GM21717 (cell line): ENCODE measurements around the gene ELF1.
"Not testable (repeated sequence)": the region's sequence is repeated elsewhere in the genome, so short reads cannot be mapped to it uniquely, and the experiment has no call there.

ENCODE experiments used
- ATAC-seq: cut with Tn5 transposase; IDR thresholded peaks from one replicate; pipeline ENCODE4 v1.9.1; 2021; ENCODE audit warnings: mild to moderate bottlenecking, moderate library complexity; ENCODE audit not compliant: unreplicated experiment

The ELF1 gene

DNA sequence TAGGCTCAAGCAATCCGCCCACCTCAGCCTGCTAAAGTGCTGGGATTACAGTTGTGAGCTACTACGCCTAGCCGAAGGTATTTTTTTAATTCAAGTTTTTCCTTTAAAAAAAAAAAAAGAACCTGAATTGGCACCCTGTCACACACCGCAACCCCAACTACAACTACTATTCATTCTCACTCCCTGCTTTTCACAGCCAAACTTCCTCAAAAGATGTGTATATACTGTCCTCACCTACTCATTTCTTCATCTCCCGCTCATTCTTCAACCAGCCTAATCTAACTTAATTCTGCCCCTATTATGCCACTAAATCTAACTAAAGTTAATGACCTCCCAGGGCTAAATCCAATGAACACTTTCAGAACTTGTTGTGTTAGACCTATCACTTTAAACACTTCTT is 29.5 kb upstream of the ELF1 start:
- ATAC-seq = no peak

DNA sequence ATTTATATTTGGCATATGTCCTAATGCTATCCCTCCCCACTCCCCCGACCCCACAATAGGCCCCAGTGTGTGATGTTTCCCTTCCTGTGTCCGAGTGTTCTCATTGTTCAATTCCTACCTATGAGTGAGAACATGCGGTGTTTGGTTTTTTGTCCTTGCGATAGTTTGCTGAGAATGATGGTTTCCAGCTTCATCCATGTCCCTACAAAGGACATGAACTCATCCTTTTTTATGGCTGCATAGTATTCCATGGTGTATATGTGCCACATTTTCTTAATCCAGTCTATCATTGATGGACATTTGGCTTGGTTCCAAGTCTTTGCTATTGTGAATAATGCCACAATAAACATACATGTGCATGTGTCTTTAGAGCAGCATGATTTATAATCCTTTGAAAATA is 23.3 kb upstream of the ELF1 start:
- ATAC-seq = not testable (repeated sequence)

DNA sequence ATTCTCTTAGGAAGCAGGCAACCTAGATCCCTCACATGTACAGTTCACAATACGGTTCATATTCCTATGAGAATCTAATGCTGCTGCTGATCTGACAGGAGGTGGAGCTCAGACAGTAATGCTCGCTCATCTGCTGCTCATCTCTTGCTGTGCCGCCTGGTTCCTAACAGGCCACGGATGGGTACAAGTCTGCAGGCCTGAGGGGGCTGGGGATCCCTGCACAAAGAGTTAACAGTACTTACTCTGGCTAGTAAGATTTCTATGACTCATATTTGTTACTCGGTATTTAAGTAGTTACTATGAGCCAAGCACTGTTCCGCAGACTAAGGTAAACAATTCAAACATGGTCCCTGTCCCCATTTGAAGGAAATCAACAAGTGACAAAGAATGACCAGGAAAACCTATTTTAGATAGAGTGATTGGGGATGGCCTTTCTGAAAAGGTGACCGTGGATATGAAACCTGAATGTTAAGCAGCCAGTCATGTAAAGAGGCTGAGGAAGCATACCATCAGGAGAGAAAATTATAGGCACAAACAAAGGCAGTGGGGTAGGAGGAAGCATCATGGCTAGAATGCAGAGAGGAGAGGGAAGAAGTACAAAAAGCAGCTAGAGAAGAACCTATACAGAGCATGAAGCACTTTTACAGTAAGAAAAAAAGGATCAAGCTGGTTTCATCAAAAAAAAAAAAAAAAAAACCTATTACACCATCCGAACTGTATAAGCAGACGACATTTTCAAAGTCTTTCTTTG is 21.6 kb upstream of the ELF1 start:
- no peak for ATAC-seq

DNA sequence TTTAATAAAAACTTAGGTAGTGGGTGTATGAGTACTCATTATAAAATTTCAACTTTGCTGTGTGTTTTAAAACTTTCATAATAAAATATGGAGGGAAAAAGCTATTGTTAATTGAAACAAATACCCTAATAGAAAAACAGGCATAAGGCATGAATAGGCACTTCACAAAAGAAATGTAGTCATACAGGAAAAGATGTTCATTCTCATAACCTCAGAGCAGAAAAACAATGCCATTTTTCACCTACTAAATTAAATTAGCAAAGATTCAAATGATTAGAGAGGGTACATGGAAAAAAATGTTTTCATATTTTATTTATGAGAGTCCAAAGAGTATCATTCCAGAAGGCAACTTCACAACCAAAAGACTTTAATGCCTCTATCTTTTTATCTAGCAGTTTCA is 20.6 kb upstream of the ELF1 start:
- no peak for ATAC-seq

DNA sequence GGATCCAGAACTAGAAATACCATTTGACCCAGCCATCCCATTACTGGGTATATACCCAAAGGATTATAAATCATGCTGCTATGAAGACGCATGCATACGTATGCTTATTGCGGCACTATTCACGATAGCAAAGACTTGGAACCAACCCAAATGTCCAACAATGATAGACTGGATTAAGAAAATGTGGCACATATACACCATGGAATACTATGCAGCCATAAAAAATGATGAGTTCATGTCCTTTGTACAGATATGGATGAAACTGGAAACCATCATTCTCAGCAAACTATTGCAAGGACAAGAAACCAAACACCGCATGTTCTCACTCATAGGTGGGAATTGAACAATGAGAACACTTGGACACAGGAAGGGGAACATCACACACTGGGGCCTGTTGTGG is 17.4 kb upstream of the ELF1 start:
- not testable (repeated sequence) for ATAC-seq

DNA sequence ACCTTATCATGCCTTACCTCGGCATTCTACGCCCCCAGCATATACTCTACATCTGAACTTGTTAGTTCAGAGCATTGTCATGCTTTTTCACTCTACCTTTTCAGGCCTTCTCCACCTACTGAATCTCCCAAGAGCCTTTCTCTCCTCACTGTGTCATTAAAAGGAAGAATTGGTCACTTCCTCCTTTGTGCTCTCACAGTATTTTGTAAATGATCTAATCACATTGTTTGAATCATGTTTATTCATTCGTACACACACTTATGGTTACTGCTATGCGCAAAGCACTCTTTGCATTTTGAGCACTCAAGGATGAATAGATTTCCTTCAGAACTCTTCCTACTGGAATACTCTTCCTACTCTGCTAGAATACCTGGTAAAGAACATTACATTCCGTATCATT is 15.8 kb upstream of the ELF1 start:
- ATAC-seq = no peak

DNA sequence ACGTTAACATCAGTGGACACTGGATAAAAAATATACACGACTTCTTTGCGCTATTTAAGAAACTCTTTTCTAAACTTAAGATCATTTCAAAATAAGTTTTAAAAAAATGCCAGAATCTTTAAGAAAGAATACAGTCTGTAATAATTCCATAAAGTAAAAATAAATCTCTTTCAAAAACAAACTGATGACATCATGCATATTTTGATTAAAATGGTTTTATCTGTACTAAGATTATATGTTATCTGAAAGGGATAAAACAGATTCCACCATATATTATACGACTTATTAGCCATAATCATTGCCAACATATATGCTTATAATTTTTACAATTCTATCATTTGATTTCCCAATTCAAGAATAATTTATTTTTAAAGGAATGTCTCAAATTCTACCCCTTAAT is 15.3 kb upstream of the ELF1 start:
- ATAC-seq = no peak

DNA sequence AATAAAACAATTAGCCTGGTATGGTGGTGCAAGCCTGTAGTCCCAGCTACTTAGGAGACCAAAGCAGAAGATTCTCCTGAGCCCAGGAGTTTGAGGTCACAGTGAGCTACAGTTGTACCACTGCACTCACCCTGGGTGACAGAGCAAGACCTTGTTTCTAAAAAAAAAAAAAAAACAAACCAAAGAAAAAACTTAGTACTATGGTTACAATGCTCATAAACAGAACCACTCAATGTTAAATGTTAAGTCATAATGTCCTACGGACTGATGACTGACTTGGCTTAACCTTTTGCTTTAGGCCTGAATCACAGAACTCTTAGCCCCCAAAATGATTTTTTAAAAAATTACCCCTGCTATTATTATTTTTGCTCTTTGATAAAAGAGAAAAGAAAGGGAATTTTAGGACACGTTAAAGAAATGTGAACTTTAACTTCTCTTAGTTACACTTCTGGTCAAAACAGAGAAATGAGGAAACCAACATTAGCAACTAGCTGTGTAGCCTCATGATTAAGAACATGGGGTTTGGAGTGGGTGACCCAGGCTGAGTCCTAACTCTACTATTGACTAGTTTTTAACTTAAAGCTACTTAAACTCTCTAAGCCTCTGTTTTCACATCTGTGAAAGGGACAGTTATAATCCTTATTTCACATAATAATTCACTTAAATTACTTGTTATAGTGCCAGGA is 13.7 kb upstream of the ELF1 start:
- no peak for ATAC-seq

DNA sequence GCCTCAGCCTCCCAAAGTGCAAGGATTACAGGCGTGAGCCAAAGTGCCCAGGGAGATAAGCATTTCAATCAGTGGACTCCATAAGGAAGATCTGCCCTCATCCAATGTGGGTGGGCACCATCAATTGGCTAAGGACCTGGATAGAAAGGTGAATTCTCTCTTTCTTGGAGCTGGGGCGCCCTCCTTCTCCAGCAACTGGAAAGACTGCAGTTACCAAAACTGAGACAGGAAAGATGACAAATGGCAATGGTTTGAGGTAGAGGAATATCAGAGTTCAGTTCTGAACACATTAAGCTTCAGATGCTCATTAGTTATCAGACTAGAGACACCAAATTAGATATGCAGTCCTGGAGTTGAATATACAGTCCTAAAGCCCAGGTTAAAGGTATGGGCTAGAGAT is 10.5 kb upstream of the ELF1 start:
- ATAC-seq = no peak

DNA sequence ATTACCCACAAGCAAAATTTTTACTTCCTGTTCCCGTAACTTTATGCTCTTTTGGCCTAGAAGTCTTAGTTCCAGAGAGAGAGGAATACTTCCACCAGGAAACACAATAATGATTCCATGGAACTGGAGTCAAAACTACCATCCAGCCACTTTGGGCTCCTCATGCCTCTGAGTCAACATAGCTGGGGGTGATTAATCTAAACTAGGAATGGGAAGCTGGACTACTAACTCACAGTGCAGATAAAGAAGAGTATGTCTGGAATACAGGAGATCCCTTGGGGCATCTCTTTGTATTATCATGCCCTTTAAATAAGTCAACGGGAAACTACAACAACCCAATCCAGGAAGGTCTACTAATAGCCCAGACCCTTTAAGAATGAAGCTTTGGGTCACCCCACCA is 8.9 kb upstream of the ELF1 start:
- ATAC-seq = no peak

DNA sequence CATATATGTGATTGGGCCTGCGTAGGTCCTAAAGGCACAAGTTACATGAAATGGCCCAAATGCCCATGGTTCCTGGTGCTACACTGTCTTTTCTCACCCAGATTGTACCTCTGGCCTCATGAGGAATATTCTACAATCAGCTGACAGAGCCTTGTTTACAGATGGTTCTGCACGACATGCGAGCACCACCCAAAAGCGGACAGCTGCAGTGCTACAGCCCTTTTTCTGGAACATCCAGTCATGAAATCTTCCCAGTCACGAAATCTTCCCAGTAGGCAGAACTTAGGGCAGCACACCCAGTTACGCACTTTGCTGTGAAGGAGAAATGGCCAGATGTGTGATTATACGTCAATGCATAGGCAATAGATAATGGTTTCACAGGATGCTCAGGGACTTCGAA is 7.7 kb upstream of the ELF1 start:
- no peak for ATAC-seq

DNA sequence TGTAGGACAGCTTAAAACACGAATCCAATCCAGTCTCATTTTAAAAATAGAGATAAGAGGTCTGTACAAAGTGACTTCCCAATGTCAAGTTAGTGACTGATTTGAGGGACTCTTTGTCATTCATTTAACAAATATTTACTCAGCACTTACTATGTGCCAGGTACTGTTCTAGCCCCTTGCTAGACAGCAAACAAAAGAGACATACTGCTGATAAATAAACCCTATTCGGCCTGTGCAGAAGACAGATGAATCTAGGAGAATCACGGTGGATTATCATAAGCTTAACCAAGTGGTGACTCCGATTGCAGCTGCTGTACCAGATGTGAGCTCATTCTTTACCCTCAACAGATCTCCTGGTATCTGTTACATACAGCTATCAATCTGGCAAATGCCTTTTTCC is 6.4 kb upstream of the ELF1 start:
- no peak for ATAC-seq

DNA sequence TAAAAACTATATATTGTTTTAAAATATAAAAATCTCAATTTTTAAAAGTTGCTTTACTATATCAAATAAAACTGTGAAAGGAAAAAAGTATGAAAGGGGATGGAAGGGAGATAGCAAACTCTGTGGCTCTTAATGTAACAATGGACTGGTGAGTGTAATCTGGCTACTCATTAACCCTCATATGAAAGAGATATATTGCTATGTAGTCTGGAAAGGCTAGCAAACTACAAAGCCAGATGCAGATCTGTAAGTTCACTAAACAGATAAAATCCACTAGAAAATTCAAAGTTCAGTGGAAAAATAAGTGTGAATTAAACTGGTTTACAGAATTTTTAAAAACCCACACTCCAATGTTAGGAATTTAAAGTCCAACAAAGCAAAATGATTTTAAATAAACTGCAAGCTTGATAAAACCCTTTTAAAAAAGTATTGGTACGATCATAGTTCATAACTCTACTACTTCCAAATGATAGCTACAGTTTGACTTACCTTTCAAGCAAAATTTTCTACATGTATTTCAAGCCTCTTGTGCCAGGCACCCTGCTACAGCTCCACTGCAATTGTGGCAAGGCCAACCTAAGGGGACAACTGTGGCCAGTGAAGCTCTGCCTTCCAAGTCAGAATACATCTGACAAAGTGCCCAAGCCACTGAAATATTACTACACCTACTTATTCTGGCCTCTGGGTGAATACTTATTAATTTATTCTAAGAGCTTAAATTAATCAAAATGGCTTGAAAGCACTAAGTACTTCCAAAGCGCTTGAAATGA is 647 bp upstream of the ELF1 start:
- no peak for ATAC-seq

DNA sequence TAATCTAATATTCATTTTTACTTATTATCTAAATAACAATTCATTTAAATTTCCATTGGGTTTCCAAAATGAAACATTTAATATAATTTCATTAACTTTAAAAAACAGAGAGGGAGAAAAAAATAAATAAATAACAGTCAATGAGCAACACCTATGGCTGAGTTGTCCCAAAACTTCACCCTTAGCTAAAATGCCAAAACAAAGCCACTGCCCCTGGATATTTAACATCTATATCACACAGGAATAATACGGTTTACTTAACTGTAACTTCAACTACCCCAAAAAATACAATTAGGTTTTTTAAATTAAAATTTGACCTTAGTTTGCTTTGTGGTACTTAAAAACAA is 541 bp downstream of the ELF1 start:
- no peak for ATAC-seq

DNA sequence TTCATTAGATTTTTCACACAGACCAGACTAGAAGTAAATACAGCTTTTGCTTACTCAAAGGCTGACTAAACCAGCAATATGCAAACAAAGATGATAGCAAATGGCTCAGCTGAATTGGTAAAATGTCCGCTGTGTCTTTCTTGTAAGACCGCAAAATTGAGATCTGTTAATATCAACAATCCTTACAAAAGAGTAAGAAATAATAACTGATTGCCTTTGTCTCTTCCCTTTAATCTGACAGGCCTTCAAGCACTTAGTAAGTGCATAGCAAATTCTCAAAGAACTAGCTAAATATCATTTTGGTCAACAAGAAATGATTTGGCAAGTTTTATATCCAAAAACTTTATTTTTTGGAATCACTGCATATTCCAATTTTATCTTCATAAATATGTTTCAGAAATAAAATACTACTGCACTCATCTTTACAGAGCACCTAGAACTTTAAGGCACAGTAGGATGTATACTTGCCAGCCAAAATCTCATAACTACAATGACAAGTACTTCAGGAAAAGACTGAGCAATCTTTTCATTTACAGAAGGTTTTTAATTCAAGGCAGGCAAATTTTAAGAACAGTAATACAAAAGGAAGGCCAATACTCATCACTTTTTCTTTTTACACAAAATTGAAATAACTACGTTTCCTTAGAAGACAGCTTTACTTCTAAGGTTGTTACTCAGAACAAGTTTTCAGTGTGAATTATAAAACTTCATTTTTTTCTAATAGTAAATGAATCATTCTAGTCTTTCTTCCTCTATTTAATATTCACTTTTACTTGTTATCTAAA is 1.1 kb downstream of the ELF1 start:
- ATAC-seq = no peak

DNA sequence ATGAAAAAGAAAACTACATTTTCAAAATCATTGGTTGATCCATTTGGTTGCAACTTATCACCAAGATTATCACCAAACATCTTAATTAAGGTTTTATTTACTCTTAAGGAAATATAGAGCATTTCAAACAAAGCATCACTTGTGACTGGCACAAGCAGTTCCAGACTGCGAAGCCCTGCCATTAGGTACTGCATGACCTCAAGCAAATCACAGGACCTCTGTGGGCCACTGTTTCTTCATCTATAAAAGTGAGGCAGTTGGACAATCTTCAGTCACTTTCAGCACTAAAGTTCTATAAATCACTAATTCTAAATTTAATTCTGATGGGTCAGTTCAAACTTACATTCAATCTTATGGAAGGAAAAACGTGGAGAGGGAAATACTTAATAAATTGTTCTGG is 2.0 kb downstream of the ELF1 start:
- no peak for ATAC-seq

DNA sequence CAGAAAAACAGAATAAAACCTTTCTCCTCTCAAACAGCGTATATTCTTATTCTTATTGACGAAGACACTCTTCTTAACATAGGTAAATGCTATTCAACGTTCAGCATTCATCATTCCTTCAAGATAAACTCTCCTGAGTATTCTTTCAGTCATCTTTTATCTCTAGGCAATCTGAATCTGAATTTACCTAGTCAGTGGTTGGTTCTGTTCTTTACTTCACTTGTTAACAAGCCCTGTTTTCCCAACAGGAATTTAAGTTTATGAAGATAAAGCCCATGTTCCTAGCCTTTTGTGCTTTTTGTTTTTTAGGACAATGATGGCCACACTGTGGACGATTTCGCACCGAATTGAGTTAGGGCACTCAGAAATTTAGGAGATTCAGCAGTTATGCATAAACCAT is 3.2 kb downstream of the ELF1 start:
- ATAC-seq = no peak

DNA sequence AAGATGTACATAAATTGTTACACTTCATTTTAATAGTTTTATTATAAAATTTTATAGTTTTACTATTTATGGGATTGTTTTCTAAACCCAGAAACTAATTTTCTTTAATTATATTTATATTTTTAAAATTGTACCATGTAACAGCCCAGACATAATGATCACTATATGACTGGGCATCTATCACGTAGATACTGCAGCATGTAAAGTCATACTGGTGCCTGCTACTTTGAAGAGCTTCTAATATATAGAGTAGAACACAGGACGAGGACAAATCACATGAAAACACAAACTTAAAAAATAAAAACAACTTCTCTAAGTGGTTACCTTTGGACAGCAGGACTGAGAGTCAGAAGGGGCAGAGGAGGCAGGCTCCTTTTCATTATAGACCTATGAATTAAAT is 5.3 kb downstream of the ELF1 start:
- ATAC-seq = no peak

DNA sequence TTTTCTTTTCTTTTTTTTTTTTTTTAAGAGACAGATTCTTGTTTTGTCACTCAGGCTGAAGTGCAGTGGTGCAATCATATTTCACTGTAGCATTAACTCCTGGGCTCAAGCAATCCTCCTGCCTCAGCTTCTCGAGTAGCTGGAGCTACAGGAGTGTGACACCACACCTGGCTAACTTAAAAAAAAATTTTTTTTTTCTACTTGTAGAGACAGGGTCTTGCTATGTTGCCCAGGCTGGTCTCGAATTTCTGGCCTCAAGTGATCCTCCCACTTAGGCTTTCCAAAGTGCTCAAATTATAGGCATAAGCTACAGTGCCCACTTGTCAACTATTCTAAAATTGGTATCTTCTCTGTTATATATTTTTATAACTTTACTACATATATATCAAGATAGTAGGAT is 6.6 kb downstream of the ELF1 start:
- ATAC-seq = no peak

DNA sequence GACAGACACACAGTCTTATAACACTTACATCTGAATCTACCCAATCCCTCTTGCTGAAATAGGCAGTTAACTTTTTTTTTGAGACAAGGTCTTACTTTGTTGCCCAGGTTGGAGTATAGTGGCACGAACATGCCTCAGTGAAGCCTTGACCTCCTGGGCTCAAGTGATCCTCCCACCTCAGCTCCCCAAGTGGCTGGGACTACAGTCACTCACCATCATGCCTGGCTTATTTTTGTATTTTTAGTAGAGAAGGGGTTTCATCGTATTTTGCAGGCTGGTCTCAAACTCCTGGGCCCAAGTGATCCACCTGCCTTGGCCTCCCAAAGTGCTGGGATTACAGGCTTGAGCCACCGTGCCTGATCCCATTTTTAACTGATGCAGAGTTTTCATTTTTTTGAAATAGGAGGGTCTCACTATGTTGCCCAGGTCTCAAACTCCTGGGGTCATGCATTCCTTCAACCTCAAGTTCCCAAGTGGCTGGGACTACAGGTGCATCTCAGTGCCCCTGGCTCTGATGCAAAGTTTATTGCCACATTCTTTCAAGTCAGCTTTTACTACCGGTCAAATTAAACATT is 7.6 kb downstream of the ELF1 start:
- no peak for ATAC-seq

DNA sequence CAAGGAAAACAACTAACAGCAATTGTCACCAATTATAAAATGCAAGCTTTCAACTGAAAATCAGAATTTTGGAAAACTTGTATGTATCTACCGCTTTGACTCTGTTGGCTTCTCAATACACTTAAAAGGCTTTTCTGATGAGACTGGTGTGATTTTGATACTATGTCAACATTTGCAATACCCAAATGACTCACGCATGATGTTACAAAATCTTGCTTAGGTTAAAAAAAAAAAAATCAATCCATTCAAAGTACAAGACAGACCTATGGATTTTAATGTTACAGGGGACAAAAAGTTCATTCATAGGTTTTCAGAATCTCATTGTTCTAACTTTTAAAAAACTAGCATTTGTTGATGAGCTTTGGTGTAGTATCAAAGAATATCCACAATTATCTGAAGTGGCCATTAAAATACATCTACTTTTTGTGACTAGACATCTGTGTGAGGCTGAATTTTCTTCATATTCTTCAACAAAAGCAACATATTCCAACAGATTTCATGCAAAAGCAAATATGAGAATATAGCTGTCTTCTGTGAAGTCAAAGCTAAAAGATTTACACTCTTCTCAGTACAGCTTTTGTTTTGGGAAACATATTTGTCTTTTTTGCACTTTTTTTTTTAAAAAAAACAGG is 10.7 kb downstream of the ELF1 start:
- no peak for ATAC-seq
